ENCODE data around the gene IGF2BP2. TPM values are rescaled to one million over a fixed set of nuclear protein-coding genes. Genes with fewer than 3 reads are reported as not detected.

The IGF2BP2 gene
- total RNA-seq, 1 experiment from 2014 or later = 66.2 TPM

DNA sequence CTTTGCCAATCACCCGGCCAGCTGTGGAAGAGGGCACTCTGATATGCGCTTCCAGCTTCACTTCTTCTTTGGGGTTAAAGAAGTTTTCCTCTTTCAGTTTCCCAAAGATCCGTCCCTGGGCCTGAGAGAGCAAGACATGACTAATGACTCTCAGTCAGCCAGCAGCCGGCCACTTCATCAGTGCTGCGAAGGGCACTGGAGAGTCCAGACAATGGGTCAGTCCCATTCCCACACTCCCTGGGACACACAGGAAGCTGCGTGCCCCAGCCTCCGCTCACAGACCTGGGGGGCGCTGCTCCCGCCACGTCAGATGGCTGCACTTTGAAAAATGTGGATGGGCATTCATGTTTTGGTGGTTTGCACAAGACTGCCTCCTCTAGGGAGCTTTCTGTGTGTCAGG lies 175.4 kb downstream of the IGF2BP2 start:
- POLR2A ChIA-PET (ENCODE audit: low non-redundant PET) = no interaction called here
- CTCF ChIA-PET = interaction anchor here (1.5 kb wide), 1 partner anchor 11 kb away, joined by 3 read pairs; no protein-coding TSS in a partner anchor
- DNase-seq (ENCODE audit: low spot score) = no peak
- Histone ChIP-seq H3K27me3 (replicated peaks; ENCODE audit: insufficient read depth, low read depth, low read length, poor library complexity) (no peaks in the 10 kb centered on the region), H3K4me3 (ENCODE audit: low read depth, low read length, poor library complexity, severe bottlenecking) (no peak overlapping the region), H3K36me3 (ENCODE audit: insufficient read depth, low read length, poor library complexity, severe bottlenecking) (peaks cover 68% of the 10 kb centered on the region), H3K4me1 (ENCODE audit: insufficient read depth, low read length, poor library complexity, severe bottlenecking) (no peaks in the 10 kb centered on the region), H3K27ac (ENCODE audit: low read depth, low read length, poor library complexity, severe bottlenecking) (no peak overlapping the region), H3K9me3 (ENCODE audit: low read depth, low read length, poor library complexity, severe bottlenecking) (no peaks in the 10 kb centered on the region)
- intact Hi-C loops (cut with micrococcal nuclease; ENCODE audit: unreplicated experiment) = no loop called here
- no TSS peak for BruUV-seq (replicated peaks)
- TF ChIP-seq, protein P1, sequence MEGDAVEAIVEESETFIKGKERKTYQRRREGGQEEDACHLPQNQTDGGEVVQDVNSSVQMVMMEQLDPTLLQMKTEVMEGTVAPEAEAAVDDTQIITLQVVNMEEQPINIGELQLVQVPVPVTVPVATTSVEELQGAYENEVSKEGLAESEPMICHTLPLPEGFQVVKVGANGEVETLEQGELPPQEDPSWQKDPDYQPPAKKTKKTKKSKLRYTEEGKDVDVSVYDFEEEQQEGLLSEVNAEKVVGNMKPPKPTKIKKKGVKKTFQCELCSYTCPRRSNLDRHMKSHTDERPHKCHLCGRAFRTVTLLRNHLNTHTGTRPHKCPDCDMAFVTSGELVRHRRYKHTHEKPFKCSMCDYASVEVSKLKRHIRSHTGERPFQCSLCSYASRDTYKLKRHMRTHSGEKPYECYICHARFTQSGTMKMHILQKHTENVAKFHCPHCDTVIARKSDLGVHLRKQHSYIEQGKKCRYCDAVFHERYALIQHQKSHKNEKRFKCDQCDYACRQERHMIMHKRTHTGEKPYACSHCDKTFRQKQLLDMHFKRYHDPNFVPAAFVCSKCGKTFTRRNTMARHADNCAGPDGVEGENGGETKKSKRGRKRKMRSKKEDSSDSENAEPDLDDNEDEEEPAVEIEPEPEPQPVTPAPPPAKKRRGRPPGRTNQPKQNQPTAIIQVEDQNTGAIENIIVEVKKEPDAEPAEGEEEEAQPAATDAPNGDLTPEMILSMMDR (conservative IDR thresholded peaks at IDR 0.05; ENCODE audit: low read depth, low read length) = no peak
- no peak for TF ChIP-seq EZH2 (IDR thresholded peaks at IDR 0.05; ENCODE audit: borderline replicate concordance, low read depth, low read length, poor library complexity, severe bottlenecking)

DNA sequence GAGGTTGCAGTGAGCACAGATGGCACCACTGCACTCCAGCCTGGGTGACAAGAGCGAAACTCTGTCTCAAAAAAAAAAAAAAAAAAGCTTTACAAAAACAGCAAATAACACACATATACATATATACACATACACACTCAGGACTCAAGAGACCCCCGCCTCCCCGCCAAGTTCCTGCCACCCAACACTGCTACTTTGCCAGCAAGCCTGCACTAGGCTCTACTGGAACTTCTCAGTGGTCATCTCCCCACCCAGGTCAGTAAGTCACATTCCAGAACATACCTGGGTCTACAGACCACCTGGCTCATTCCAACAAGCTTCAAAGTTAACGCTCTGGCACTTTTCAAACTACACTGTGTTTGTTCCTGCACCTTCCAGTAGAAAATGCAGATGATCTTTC lies 176.4 kb downstream of the IGF2BP2 start:
- TF ChIP-seq EZH2 (IDR thresholded peaks at IDR 0.05; ENCODE audit: borderline replicate concordance, low read depth, low read length, poor library complexity, severe bottlenecking) = no peak
- TF ChIP-seq, protein P1 (conservative IDR thresholded peaks at IDR 0.05; ENCODE audit: low read depth, low read length) = no peak
- Histone ChIP-seq H3K9me3 (ENCODE audit: low read depth, low read length, poor library complexity, severe bottlenecking) (no peaks in the 10 kb centered on the region), H3K4me3 (ENCODE audit: low read depth, low read length, poor library complexity, severe bottlenecking) (no peak overlapping the region), H3K36me3 (ENCODE audit: insufficient read depth, low read length, poor library complexity, severe bottlenecking) (peaks cover 64% of the 10 kb centered on the region), H3K27me3 (replicated peaks; ENCODE audit: insufficient read depth, low read depth, low read length, poor library complexity) (no peaks in the 10 kb centered on the region), H3K27ac (ENCODE audit: low read depth, low read length, poor library complexity, severe bottlenecking) (no peak overlapping the region), H3K4me1 (ENCODE audit: insufficient read depth, low read length, poor library complexity, severe bottlenecking) (no peaks in the 10 kb centered on the region)
- ChIA-PET POLR2A (ENCODE audit: low non-redundant PET) (no interaction called here), CTCF (no interaction called here)
- intact Hi-C loops (cut with micrococcal nuclease; ENCODE audit: unreplicated experiment) = no loop called here
- no TSS peak for BruUV-seq (replicated peaks)
- DNase-seq (ENCODE audit: low spot score) = no peak

DNA sequence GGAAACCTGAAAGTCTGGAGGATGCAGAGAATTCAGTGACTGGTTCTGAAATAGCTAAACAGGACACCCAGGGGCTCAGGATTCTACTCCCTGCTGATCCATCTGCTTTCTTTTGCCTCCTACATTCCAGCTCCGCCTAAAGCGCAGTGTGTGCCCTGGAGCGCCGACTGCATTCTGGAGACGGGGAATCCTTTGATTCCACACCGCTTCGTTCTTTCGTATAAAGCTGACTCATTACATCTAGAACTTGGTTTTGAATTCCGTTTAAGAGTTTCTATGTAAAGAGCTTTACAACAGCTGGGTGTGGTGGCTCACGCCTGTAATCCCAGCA lies 177.0 kb downstream of the IGF2BP2 start:
- H3K27ac ChIP-seq (ENCODE audit: low read depth, low read length, poor library complexity, severe bottlenecking) = no peak overlapping the region
- ChIA-PET CTCF (no interaction called here), POLR2A (ENCODE audit: low non-redundant PET) (no interaction called here)
- H3K36me3 ChIP-seq (ENCODE audit: insufficient read depth, low read length, poor library complexity, severe bottlenecking) = peaks cover 64% of the 10 kb centered on the region
- no peaks in the 10 kb centered on the region for H3K27me3 ChIP-seq (replicated peaks; ENCODE audit: insufficient read depth, low read depth, low read length, poor library complexity)
- no peaks in the 10 kb centered on the region for H3K9me3 ChIP-seq (ENCODE audit: low read depth, low read length, poor library complexity, severe bottlenecking)
- intact Hi-C loops (cut with micrococcal nuclease; ENCODE audit: unreplicated experiment) = no loop called here
- TF ChIP-seq EZH2 (IDR thresholded peaks at IDR 0.05; ENCODE audit: borderline replicate concordance, low read depth, low read length, poor library complexity, severe bottlenecking) = no peak
- TF ChIP-seq, protein P1 (conservative IDR thresholded peaks at IDR 0.05; ENCODE audit: low read depth, low read length) = no peak
- BruUV-seq (replicated peaks) = no TSS peak
- no peak for DNase-seq (ENCODE audit: low spot score)
- no peak overlapping the region for H3K4me3 ChIP-seq (ENCODE audit: low read depth, low read length, poor library complexity, severe bottlenecking)
- H3K4me1 ChIP-seq (ENCODE audit: insufficient read depth, low read length, poor library complexity, severe bottlenecking) = no peaks in the 10 kb centered on the region

All from A673 (cell line).